GM08714 (cell line): ENCODE results near the gene RUNX3.

Source experiments
- H3K4me3 ChIP-seq: fragments of 200-500 bp; sonication (Bioruptor generic); 2 replicates; pipeline ENCODE4 v1.5.1; 2014; ENCODE audit warnings: mild to moderate bottlenecking, low read length, inconsistent platforms
- ZNF274 ChIP-seq: IDR thresholded peaks from 2 replicates; pipeline ENCODE4 v1.6.1; 2012; ENCODE audit warnings: mild to moderate bottlenecking, low read depth, low read length

The RUNX3 gene

DNA sequence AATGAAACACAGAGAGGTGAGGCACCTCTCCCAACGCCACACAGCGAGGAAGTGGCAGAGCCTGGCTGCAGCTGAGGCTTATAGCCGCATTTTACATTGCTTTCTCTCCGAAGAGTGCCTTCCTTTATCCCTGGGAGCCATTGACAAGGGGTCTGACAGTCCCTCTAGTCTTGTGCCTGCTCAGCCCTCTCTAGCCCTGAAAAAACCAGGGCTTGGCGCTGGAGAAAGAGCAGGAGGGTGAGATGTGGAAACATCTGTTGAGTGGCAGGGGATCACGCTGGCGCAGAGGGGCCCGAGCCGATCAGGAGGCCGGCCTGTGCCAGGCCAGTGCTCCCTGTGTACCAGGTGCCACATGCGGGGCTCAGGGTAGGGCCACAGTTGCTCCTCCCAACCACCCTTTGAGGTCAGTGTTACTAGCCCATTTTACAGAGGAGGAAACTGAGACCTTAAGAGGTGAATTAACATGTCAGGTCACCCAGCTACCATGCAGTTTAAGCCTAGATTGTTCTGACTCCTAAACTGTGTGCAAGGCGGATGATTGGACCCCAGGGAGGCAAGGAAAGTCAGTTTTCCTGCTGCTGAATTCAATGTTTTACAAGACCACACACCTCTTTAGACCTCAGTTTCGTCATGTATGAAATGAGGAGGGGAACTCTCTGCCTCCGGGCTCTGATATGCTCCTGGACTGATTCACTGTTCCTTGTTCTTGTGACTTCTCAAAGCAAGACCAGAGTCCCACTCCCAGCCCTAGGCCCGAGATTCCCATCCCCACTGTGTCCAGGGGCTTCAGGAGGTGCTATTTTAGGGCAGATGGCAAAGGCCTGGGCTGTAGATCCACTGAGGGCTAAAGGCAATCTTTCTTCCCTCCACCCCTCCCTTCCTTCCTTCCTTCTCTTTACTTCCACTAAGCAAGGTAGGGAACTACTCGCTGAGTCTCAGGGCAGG, 28.0 kb upstream of the RUNX3 start:
- no peak for TF ChIP-seq ZNF274
- no peak overlapping the region for H3K4me3 ChIP-seq

- TF ChIP-seq ZNF274: no peak
- no peak overlapping the region; the same call in 1 of the 2 replicates for H3K4me3 ChIP-seq
These were observed 27.1 kb upstream of the RUNX3 start for GRCh38 chr1:24957016-24957807.

GRCh38 chr1:24955779-24956365, 25.8 kb upstream of the RUNX3 start:
- no peak overlapping the region; the same call in 1 of the 2 replicates for H3K4me3 ChIP-seq
- TF ChIP-seq ZNF274: no peak

- no peak for TF ChIP-seq ZNF274
- H3K4me3 ChIP-seq: no peak overlapping the region; the same call in 1 of the 2 replicates
These were observed 25.1 kb upstream of the RUNX3 start for GRCh38 chr1:24955161-24955560.

- no peak for TF ChIP-seq ZNF274
- H3K4me3 ChIP-seq: no peak overlapping the region; the same call in 1 of the 2 replicates
These were observed 24.6 kb upstream of the RUNX3 start for GRCh38 chr1:24954631-24955030.

DNA sequence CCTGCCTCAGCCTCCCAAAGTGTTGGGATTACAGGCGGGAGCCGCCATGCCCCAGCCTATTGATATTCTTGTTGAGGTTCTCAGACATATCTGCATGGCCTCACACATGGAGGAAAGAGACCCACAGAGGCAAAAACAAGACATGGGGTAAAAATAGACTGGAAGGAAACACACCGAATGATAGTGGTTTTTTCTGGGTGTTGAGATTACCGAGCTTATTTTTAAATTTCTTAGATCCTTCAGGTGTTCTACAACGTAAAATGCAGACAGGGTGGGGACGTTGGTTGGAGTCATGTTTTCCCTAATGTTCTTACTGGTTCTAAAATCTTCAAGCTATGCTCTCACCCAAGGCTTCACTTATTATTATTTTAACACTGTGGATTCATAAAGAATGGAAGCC, 23.9 kb upstream of the RUNX3 start:
- H3K4me3 ChIP-seq: no peak overlapping the region
- TF ChIP-seq ZNF274: no peak

DNA sequence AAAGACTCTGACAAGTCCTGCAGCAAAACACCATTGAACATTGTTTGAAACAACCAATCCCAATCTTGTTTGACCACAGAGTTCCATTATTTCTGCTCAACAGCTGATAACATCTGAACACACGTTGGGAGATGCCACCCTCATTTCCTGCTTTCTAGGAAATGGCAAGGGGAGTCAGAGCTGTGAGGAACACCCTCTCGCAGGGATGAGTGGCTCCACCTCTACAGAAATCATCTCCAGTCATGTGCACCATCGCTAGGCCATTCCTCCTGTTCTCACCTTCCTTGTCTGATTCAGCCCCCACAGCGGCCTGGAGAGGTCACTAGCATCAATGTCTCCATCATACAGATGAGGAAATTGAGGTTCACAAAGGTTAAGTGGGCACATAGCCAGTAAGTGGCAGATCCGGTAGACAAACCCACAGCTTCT, 22.4 kb upstream of the RUNX3 start:
- no peak overlapping the region for H3K4me3 ChIP-seq
- TF ChIP-seq ZNF274: no peak

- no peak for TF ChIP-seq ZNF274
- H3K4me3 ChIP-seq: no peak overlapping the region
These were observed 21.8 kb upstream of the RUNX3 start for GRCh38 chr1:24951810-24952412.

DNA sequence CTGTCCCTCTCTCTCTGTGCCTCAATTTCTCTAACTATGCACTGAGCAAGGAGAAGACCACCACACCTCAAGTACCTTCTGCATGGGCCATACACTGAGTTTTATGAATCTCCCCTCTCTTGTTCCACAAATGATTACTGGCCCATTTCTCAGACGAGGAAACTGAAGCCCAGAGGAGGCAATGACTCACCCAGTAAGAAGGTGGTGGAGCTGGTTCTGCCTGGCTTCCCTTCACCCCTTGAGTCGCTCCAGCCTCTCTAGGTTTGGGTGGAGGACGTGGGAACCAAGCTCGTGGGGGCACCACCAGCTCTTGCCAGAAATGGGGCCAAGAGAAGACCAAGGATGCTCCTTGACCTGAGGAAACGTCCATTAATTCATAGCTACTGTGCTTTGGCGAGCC, 21.3 kb upstream of the RUNX3 start:
- H3K4me3 ChIP-seq: no peak overlapping the region
- no peak for TF ChIP-seq ZNF274

DNA sequence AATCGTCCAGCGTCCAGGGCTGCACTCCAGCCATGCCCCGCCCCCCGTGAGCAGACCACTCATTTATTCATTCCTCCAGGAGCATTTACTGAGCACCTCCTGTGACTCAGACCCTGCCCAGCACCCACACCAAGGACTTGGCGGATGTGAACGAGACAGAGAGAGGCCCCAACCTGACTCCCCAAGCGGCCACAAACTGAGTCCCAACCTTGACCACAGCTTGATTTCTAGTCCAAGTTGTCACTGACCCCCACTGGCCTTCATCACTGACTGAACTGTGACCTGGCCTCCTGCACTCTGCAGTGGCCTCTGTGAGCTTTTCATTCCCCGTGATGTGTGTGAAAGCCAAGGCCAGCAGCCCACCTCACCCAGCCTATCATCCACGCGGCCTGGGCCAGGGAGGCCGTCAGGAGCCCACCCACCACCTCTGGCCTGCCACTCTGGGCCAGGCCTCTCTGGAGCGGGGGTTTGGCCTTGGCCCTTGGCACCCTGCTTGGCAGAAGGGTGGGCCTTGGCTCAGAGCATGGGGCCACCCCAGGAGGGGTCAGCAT, 19.3 kb upstream of the RUNX3 start:
- no peak overlapping the region for H3K4me3 ChIP-seq
- no peak for TF ChIP-seq ZNF274

GRCh38 chr1:24948079-24948827, 18.2 kb upstream of the RUNX3 start:
- no peak for TF ChIP-seq ZNF274
- H3K4me3 ChIP-seq: peak overlapping the region; percentile 7; the same call in 1 of the 2 replicates

DNA sequence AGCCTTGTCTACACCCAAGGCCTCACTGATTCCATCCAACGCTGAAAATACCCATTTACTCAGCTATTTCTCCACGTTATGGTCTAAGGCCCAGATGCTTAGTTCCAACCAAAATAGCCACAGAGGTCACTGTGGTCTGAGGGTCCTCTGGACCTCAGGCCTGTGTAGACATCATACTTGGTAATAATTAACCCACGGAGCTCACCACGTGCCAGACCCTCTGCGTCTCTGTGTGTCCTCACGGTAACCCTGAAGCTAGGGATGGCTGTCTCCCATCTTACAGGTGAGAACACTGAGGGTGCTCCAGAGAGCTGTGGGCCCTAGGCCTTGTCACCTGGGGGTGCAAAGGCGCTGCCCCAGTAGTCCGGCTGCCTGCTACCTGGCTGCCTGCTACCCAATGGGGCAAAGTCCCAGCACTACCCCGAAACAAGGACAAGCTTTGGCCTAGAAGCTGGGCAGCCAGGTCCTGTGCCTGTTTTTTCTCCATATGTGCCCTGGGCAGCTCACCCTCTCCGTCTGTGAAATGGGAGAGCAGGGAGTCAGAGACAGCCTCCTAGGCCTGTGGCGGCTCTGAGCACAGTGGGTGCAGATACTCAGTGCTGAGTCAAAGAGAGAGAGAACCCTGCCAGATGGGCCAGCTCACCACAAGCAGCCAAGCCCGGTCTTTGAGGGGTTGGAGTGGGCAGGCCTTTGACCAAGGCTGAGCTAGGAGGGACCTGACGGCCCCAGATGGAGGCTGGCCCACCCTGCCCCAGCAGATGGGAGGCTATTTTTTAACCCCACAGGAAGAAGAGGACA, 17.0 kb upstream of the RUNX3 start:
- peak overlapping the region; percentile 2; the same call in 1 of the 2 replicates for H3K4me3 ChIP-seq
- TF ChIP-seq ZNF274: no peak
